H1 (cell line): ENCODE data around the gene GCLM. TPM values are rescaled to one million over a fixed set of nuclear protein-coding genes. Genes with fewer than 3 reads are reported as not detected.

Experiments used
- ASH2L ChIP-seq: fragments of 200-600, 300-600 bp; sonication (generic); IDR thresholded peaks from one replicate; pipeline ENCODE4 v1.7.1; 2017; ENCODE audit warnings: low read length
- CBX5 ChIP-seq: fragments of 300-800, 300-1000 bp; sonication (generic); IDR thresholded peaks from 2 replicates; pipeline ENCODE4 v1.7.1; 2016; ENCODE audit warnings: antibody characterized with exemption, low read length, low read depth
- CEBPB ChIP-seq: IDR thresholded peaks from 2 replicates; pipeline ENCODE4 v1.6.1; 2012; ENCODE audit warnings: low read depth, low read length
- CHD2 ChIP-seq: IDR thresholded peaks from 2 replicates; pipeline ENCODE4 v1.6.1; 2012; ENCODE audit warnings: low read length, improper control_type of control experiment
- CREB1 ChIP-seq: IDR thresholded peaks from 2 replicates; pipeline ENCODE4 v1.6.1; 2012; ENCODE audit warnings: inconsistent platforms
- CTCF ChIP-seq, 3 experiments: IDR thresholded peaks; 1 replicate in 2 of 3; 2 replicates in 1 of 3; pipeline versions ENCODE4 v1.5.1 to v1.6.1; 2011; ENCODE audit warnings: low read length in 3 of 3, mild to moderate bottlenecking in 3 of 3, inconsistent platforms in 2 of 3, low read depth in 1 of 3, moderate library complexity in 1 of 3; ENCODE audit not compliant: insufficient read depth in 1 of 3; ENCODE audit errors: control extremely low read depth in 1 of 3
- E2F6 ChIP-seq: IDR thresholded peaks from 2 replicates; pipeline ENCODE4 v1.6.1; 2012; ENCODE audit warnings: inconsistent platforms
- EP300 ChIP-seq, 2 experiments: IDR thresholded peaks; 1 replicate in 1 of 2; 2 replicates in 1 of 2; pipeline ENCODE4 v1.6.1; 2011 to 2012; ENCODE audit warnings: low read depth in 2 of 2, low read length in 2 of 2, mild to moderate bottlenecking in 2 of 2, borderline replicate concordance in 1 of 2, inconsistent platforms in 1 of 2, moderate library complexity in 1 of 2
- GABPA ChIP-seq: IDR thresholded peaks from 2 replicates; pipeline ENCODE4 v1.6.1; 2011; ENCODE audit warnings: mild to moderate bottlenecking, low read length, moderate library complexity, borderline replicate concordance; ENCODE audit not compliant: insufficient read depth
- KDM1A ChIP-seq: fragments of 200-600, 300-600 bp; sonication (generic); IDR thresholded peaks from 2 replicates; pipeline ENCODE4 v1.7.1; 2016; ENCODE audit warnings: mild to moderate bottlenecking, low read length, borderline replicate concordance
- MAFK ChIP-seq: IDR thresholded peaks from 2 replicates; pipeline ENCODE4 v1.6.1; 2012; ENCODE audit warnings: low read depth, mild to moderate bottlenecking, improper control_type of control experiment, low read length
- NRF1 ChIP-seq: IDR thresholded peaks from 2 replicates; pipeline ENCODE4 v1.6.1; 2011; ENCODE audit warnings: mild to moderate bottlenecking, low read depth, low read length, improper control_type of control experiment
- PHF8 ChIP-seq: fragments of 200-600 bp; sonication (generic); conservative IDR thresholded peaks from 2 replicates; pipeline ENCODE4 v1.7.1; 2012; ENCODE audit warnings: low read depth, mild to moderate bottlenecking, inconsistent platforms, low read length, moderate library complexity
- POU5F1 ChIP-seq: IDR thresholded peaks from 2 replicates; pipeline ENCODE4 v1.6.1; 2011; ENCODE audit warnings: low read depth, mild to moderate bottlenecking, low read length, moderate library complexity
- RBBP5 ChIP-seq: IDR thresholded peaks from 2 replicates; pipeline ENCODE4 v1.7.1; 2012; ENCODE audit warnings: low read depth, mild to moderate bottlenecking, inconsistent platforms, low read length, moderate library complexity, borderline replicate concordance
- RFX5 ChIP-seq: IDR thresholded peaks from 2 replicates; pipeline ENCODE4 v1.6.1; 2011; ENCODE audit warnings: low read depth, low read length, improper control_type of control experiment, borderline replicate concordance
- SAP30 ChIP-seq: fragments of 300-600 bp; sonication (generic); IDR thresholded peaks from 2 replicates; pipeline ENCODE4 v1.7.1; 2012; ENCODE audit warnings: low read length, moderate library complexity, mild to moderate bottlenecking, inconsistent platforms; ENCODE audit not compliant: insufficient read depth, insufficient replicate concordance
- SIX5 ChIP-seq: IDR thresholded peaks from 2 replicates; pipeline ENCODE4 v1.6.1; 2011; ENCODE audit warnings: mild to moderate bottlenecking, low read depth, low read length
- SP2 ChIP-seq: IDR thresholded peaks from 2 replicates; pipeline ENCODE4 v1.6.1; 2012; ENCODE audit warnings: mild to moderate bottlenecking, low read length, inconsistent platforms
- SP4 ChIP-seq: IDR thresholded peaks from 2 replicates; pipeline ENCODE4 v1.6.1; 2012; ENCODE audit warnings: low read length, inconsistent platforms
- TBP ChIP-seq: IDR thresholded peaks from 2 replicates; pipeline ENCODE4 v1.6.1; 2011; ENCODE audit warnings: low read depth, low read length, improper control_type of control experiment
- TCF12 ChIP-seq: IDR thresholded peaks from 2 replicates; pipeline ENCODE4 v1.6.1; 2011; ENCODE audit warnings: low read depth, mild to moderate bottlenecking, low read length
- polyA plus RNA-seq, 7 experiments: library from polyadenylated mRNA; depleted of rRNA in 3 of 7; stranded (reverse) in 5 of 7; unstranded in 2 of 7; fragments of >200 nt in 5 of 7; fragments of 200-250 nt in 2 of 7; gene quantifications; 1 replicate in 5 of 7; 2 replicates in 1 of 7; 4 replicates in 1 of 7; pipeline versions ENCODE4 v1.2.1 to v1.2.3, GENCODE V29; 2011 to 2013; ENCODE audit warnings: missing spikeins in 2 of 7, mixed read lengths in 2 of 7
- total RNA-seq: library from RNA; stranded (reverse); fragmentation: NEBNext Ultra II Directional; extraction: Animal tissue kit (Norgen Biotek cat#: 25700); gene quantifications from 2 replicates; pipeline ENCODE4 v1.2.1, GENCODE V29; 2021

Gene GCLM
- total and polyA plus RNA-seq, 2 of the 8 experiments (the other 6 are each of a cell fraction or from before 2014, with no cell fraction given) = 3.1 to 12.8 TPM

- TF ChIP-seq TCF12 = no peak
- no peak for TF ChIP-seq CBX5
- no peak for TF ChIP-seq POU5F1
- TF ChIP-seq KDM1A = no peak
- TF ChIP-seq SP4 = no peak
- TF ChIP-seq RBBP5 = peak; percentile 84
- no peak for TF ChIP-seq SIX5
- no peak for TF ChIP-seq MAFK
- TF ChIP-seq SAP30 = no peak
- peak; percentile 18; the same call in 1 of the 2 replicates for TF ChIP-seq E2F6
- TF ChIP-seq TBP = peak; percentile 45; the same call in 1 of the 2 replicates
- no peak for TF ChIP-seq EP300 (IDR thresholded peaks at IDR 0.05; ENCODE audit: borderline replicate concordance in 1 of 2, low read depth in 2 of 2, low read length in 2 of 2)
- no peak for TF ChIP-seq SP2
- TF ChIP-seq PHF8 = peak; percentile 64
- peak; percentile 94 for TF ChIP-seq ASH2L
- no peak for TF ChIP-seq CEBPB
- no peak for TF ChIP-seq CHD2
- TF ChIP-seq CREB1 = peak; percentile 53; the same call in 1 of the 2 replicates
- TF ChIP-seq GABPA = no peak
- TF ChIP-seq NRF1 = no peak
- TF ChIP-seq RFX5 = no peak
- TF ChIP-seq CTCF (IDR thresholded peaks at IDR 0.05; ENCODE audit: control extremely low read depth in 1 of 3, insufficient read depth in 1 of 3, low read depth in 1 of 3, low read length in 3 of 3) = peak; percentile 13 to 27 (median 26); a peak in 3 of 4 replicates
These were observed 62.8 kb downstream of the GCLM start (continued) for GRCh38 chr1:93846206-93846991.
